Measurements from ENCODE around the gene TBC1D2B.

Gene TBC1D2B

GRCh38 chr15:78085928-78086327 lies 8.4 kb upstream of the TBC1D2B start:
- no peaks in the 10 kb centered on the region for H3K9me3 Mint-ChIP-seq
- no peak overlapping the region for H3K4me3 Mint-ChIP-seq
- H3K27me3 Mint-ChIP-seq (ENCODE audit: low read depth) = no peaks in the 10 kb centered on the region
- DNase-seq (ENCODE audit: low spot score) = no peak
- H3K36me3 Mint-ChIP-seq (ENCODE audit: low read depth) = no peaks in the 10 kb centered on the region
- no peak overlapping the region for H3K27ac Mint-ChIP-seq
- H3K4me1 Mint-ChIP-seq (ENCODE audit: low read depth) = peaks cover 23% of the 10 kb centered on the region

GRCh38 chr15:78084449-78084750 lies 6.9 kb upstream of the TBC1D2B start:
- no peak for DNase-seq (ENCODE audit: low spot score)
- peak overlapping the region; percentile 20 for H3K27ac Mint-ChIP-seq
- no peaks in the 10 kb centered on the region for H3K9me3 Mint-ChIP-seq
- H3K27me3 Mint-ChIP-seq (ENCODE audit: low read depth) = no peaks in the 10 kb centered on the region
- peaks cover 19% of the 10 kb centered on the region for H3K4me1 Mint-ChIP-seq (ENCODE audit: low read depth)
- no peaks in the 10 kb centered on the region for H3K36me3 Mint-ChIP-seq (ENCODE audit: low read depth)
- no peak overlapping the region for H3K4me3 Mint-ChIP-seq

- DNase-seq (ENCODE audit: low spot score) = no peak
- Mint-ChIP-seq H3K27me3 (ENCODE audit: low read depth) (no peaks in the 10 kb centered on the region), H3K27ac (peak overlapping the region; percentile 20), H3K36me3 (ENCODE audit: low read depth) (no peaks in the 10 kb centered on the region), H3K9me3 (no peaks in the 10 kb centered on the region), H3K4me3 (no peak overlapping the region), H3K4me1 (ENCODE audit: low read depth) (peaks cover 19% of the 10 kb centered on the region)
These were observed 6.4 kb upstream of the TBC1D2B start for GRCh38 chr15:78083687-78084448.

GRCh38 chr15:78083186-78083585 lies 5.7 kb upstream of the TBC1D2B start:
- Mint-ChIP-seq H3K9me3 (no peaks in the 10 kb centered on the region), H3K4me3 (peak overlapping the region; percentile 15), H3K36me3 (ENCODE audit: low read depth) (no peaks in the 10 kb centered on the region), H3K4me1 (ENCODE audit: low read depth) (peaks cover 20% of the 10 kb centered on the region), H3K27ac (peak overlapping the region; percentile 52), H3K27me3 (ENCODE audit: low read depth) (no peaks in the 10 kb centered on the region)
- DNase-seq (ENCODE audit: low spot score) = no peak

- Mint-ChIP-seq H3K4me3 (no peak overlapping the region), H3K27ac (peak overlapping the region; percentile 52), H3K4me1 (ENCODE audit: low read depth) (peaks cover 25% of the 10 kb centered on the region), H3K9me3 (no peaks in the 10 kb centered on the region), H3K27me3 (ENCODE audit: low read depth) (no peaks in the 10 kb centered on the region), H3K36me3 (ENCODE audit: low read depth) (no peaks in the 10 kb centered on the region)
- no peak for DNase-seq (ENCODE audit: low spot score)
These were observed 5.2 kb upstream of the TBC1D2B start for GRCh38 chr15:78082743-78083110.

- no peaks in the 10 kb centered on the region for H3K9me3 Mint-ChIP-seq
- no peaks in the 10 kb centered on the region for H3K36me3 Mint-ChIP-seq (ENCODE audit: low read depth)
- peak overlapping the region; percentile 50 for H3K27ac Mint-ChIP-seq
- no peak for DNase-seq (ENCODE audit: low spot score)
- H3K4me3 Mint-ChIP-seq = no peak overlapping the region
- H3K4me1 Mint-ChIP-seq (ENCODE audit: low read depth) = peaks cover 25% of the 10 kb centered on the region
- H3K27me3 Mint-ChIP-seq (ENCODE audit: low read depth) = no peaks in the 10 kb centered on the region
These were observed 4.7 kb upstream of the TBC1D2B start for GRCh38 chr15:78082106-78082742.

GRCh38 chr15:78080088-78080460 lies 2.6 kb upstream of the TBC1D2B start:
- H3K9me3 Mint-ChIP-seq = no peaks in the 10 kb centered on the region
- no peaks in the 10 kb centered on the region for H3K27me3 Mint-ChIP-seq (ENCODE audit: low read depth)
- peaks cover 34% of the 10 kb centered on the region for H3K4me1 Mint-ChIP-seq (ENCODE audit: low read depth)
- peaks cover 13% of the 10 kb centered on the region for H3K36me3 Mint-ChIP-seq (ENCODE audit: low read depth)
- no peak overlapping the region for H3K4me3 Mint-ChIP-seq
- no peak for DNase-seq (ENCODE audit: low spot score)
- H3K27ac Mint-ChIP-seq = no peak overlapping the region

GRCh38 chr15:78079298-78080087 lies 2.0 kb upstream of the TBC1D2B start:
- H3K27ac Mint-ChIP-seq = no peak overlapping the region
- no peaks in the 10 kb centered on the region for H3K27me3 Mint-ChIP-seq (ENCODE audit: low read depth)
- DNase-seq (ENCODE audit: low spot score) = no peak
- no peak overlapping the region for H3K4me3 Mint-ChIP-seq
- H3K9me3 Mint-ChIP-seq = no peaks in the 10 kb centered on the region
- peaks cover 36% of the 10 kb centered on the region for H3K4me1 Mint-ChIP-seq (ENCODE audit: low read depth)
- peaks cover 17% of the 10 kb centered on the region for H3K36me3 Mint-ChIP-seq (ENCODE audit: low read depth)

- H3K9me3 Mint-ChIP-seq = no peaks in the 10 kb centered on the region
- H3K27me3 Mint-ChIP-seq (ENCODE audit: low read depth) = no peaks in the 10 kb centered on the region
- H3K36me3 Mint-ChIP-seq (ENCODE audit: low read depth) = peaks cover 22% of the 10 kb centered on the region
- H3K27ac Mint-ChIP-seq = peak overlapping the region; percentile 74
- H3K4me1 Mint-ChIP-seq (ENCODE audit: low read depth) = peaks cover 36% of the 10 kb centered on the region
- peak overlapping the region; percentile 78 for H3K4me3 Mint-ChIP-seq
- no peak for DNase-seq (ENCODE audit: low spot score)
These were observed 330 bp upstream of the TBC1D2B start for GRCh38 chr15:78077871-78078210.

- peak overlapping the region; percentile 97 for H3K27ac Mint-ChIP-seq
- H3K4me3 Mint-ChIP-seq = peak overlapping the region; percentile 100
- peaks cover 29% of the 10 kb centered on the region for H3K36me3 Mint-ChIP-seq (ENCODE audit: low read depth)
- no peak for DNase-seq (ENCODE audit: low spot score)
- peaks cover 44% of the 10 kb centered on the region for H3K4me1 Mint-ChIP-seq (ENCODE audit: low read depth)
- no peaks in the 10 kb centered on the region for H3K27me3 Mint-ChIP-seq (ENCODE audit: low read depth)
- no peaks in the 10 kb centered on the region for H3K9me3 Mint-ChIP-seq
These were observed 1.1 kb downstream of the TBC1D2B start for GRCh38 chr15:78076231-78077052.

- H3K27me3 Mint-ChIP-seq (ENCODE audit: low read depth) = no peaks in the 10 kb centered on the region
- H3K9me3 Mint-ChIP-seq = no peaks in the 10 kb centered on the region
- no peak for DNase-seq (ENCODE audit: low spot score)
- H3K27ac Mint-ChIP-seq = peak overlapping the region; percentile 69
- peaks cover 46% of the 10 kb centered on the region for H3K4me1 Mint-ChIP-seq (ENCODE audit: low read depth)
- peak overlapping the region; percentile 100 for H3K4me3 Mint-ChIP-seq
- peaks cover 31% of the 10 kb centered on the region for H3K36me3 Mint-ChIP-seq (ENCODE audit: low read depth)
These were observed 1.9 kb downstream of the TBC1D2B start for GRCh38 chr15:78075490-78076230.

- Mint-ChIP-seq H3K4me1 (ENCODE audit: low read depth) (peaks cover 45% of the 10 kb centered on the region), H3K27me3 (ENCODE audit: low read depth) (no peaks in the 10 kb centered on the region), H3K36me3 (ENCODE audit: low read depth) (peaks cover 37% of the 10 kb centered on the region), H3K9me3 (no peaks in the 10 kb centered on the region), H3K4me3 (peak overlapping the region; percentile 77), H3K27ac (peak overlapping the region; percentile 21)
- no peak for DNase-seq (ENCODE audit: low spot score)
These were observed 4.3 kb downstream of the TBC1D2B start for GRCh38 chr15:78073046-78073787.

All from T-helper 2 cell treated with Interferon-gamma antibody and Interleukin-4, amounts not matched to agents 5 μg/mL and 100 μg/mL, for 36 hours (primary cell).